ENCODE data around the gene CCDC148.

DNA sequence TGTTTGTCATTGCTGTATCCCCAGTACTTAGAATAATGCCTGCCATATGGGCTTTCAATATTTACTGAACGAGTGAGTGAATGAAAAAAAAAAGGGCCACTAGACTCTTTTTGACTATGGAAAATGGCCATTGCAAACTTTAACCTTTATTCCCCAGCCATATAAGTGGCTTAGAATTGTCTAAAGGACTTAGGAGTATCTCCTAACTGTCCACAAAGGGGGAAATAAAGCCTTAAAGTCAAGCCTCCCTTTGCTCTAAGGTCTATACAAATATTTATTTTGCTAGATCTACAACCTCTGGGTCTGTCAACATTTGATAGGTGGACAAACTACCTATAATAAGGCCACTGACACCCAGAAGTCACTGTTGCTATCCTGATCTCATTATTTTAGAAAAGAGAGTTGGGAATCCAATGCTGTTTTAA, 329.2 kb downstream of the CCDC148 start:
- TF ChIP-seq, protein P1, sequence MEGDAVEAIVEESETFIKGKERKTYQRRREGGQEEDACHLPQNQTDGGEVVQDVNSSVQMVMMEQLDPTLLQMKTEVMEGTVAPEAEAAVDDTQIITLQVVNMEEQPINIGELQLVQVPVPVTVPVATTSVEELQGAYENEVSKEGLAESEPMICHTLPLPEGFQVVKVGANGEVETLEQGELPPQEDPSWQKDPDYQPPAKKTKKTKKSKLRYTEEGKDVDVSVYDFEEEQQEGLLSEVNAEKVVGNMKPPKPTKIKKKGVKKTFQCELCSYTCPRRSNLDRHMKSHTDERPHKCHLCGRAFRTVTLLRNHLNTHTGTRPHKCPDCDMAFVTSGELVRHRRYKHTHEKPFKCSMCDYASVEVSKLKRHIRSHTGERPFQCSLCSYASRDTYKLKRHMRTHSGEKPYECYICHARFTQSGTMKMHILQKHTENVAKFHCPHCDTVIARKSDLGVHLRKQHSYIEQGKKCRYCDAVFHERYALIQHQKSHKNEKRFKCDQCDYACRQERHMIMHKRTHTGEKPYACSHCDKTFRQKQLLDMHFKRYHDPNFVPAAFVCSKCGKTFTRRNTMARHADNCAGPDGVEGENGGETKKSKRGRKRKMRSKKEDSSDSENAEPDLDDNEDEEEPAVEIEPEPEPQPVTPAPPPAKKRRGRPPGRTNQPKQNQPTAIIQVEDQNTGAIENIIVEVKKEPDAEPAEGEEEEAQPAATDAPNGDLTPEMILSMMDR (IDR thresholded peaks at IDR 0.05): no peak
- no peak for TF ChIP-seq POLR2A (IDR thresholded peaks at IDR 0.05)

Measured in esophagus squamous epithelium (tissue), 4 donors.